Lung microvascular endothelial cell (primary cell): ENCODE results near the gene LASP1. TPM values are rescaled to one million over a fixed set of nuclear protein-coding genes. Genes with fewer than 3 reads are reported as not detected.
"Not testable (repeated sequence)": the region's sequence is repeated elsewhere in the genome, so short reads cannot be mapped to it uniquely, and the experiment has no call there.

Source experiments
- DNase-seq, 2 donors: peaks; one replicate each; pipeline versions ENCODE4 v3.0.0 to v3.0.0-alpha.2; 2010; ENCODE audit warnings: low read depth in 2 of 2
- total RNA-seq: library from RNA; depleted of rRNA; stranded (reverse); fragments of >200 nt; gene quantifications from 2 replicates; pipeline ENCODE4 v1.2.1, GENCODE V29; 2014

Gene LASP1
- total RNA-seq, 1 donor from 2014 or later = 50.8 TPM

DNA sequence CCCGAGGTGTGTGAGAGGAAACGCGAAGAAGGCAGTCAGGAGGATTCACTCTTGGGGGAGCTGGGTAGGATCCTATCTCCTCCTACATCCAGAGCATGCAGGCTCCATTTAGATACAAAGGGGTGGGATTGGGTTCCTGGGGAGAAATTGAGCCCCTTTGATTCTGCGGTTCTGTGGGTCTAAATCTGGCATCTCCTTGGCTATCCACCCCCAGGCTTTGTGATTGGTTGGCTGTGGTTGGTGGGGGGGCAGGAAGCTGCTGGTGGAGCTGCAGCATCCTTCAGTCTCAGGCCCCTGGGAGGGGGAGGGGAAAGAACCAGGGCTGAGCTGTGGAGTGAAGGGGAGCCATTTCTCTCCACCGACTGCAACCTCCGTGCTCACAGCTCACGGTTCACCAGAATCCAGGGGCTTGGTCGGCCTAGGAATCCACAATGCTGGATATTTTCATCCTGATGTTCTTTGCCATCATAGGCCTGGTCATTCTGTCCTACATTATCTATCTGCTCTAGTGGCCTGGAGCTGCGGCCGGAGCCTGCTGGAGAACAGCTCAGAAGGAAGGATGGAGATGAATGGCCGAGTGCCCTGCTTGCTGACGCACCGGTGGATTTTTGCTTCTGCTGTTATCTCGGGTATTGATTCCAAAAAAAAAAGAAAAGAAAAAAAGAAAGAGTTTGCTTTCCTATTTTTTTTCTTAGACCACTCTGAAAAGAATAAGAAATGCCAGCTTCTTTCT is 55.6 kb downstream of the LASP1 start, which contains the start of gene LASP1NB:
Gene LASP1NB (plus strand): TSS at position 352 of the 733 bp plus-strand sequence.
- DNase-seq = no peak

DNA sequence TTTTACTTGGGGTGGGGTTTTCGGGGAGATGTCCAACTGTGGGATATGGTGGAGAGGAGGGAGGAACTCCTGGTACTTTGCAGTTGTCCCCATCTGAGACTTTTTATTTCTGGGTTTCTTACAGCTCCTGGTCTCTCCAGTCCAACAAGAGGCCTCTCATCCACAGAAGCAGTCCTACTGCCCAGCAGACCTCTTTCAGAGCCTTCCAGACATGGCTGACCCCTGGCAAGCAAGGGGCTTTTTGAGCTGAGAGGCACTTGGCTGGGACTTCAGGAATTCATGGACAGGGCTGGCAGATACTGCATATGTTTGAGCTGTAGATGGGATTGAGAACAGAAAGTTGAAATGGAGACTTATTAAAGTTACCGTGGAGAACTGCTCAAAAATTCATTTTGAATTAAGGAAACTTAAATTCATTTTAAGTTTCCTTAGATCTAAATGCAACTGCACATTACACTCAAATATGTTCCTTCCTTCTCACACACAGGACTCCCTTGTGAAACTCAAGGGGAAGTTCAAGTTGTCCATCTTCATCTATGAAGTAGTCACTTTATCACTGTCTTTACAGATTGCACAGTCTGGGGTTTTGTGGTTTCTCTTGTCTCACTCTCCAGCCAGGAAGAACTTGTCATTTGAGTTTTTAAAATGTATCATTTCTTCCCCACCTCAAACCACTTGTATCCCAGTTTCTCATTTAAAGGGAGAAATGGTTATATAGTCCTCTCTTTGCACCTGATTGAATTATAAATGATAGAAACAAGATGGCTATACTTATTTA is 56.6 kb downstream of the LASP1 start:
- no peak for DNase-seq

DNA sequence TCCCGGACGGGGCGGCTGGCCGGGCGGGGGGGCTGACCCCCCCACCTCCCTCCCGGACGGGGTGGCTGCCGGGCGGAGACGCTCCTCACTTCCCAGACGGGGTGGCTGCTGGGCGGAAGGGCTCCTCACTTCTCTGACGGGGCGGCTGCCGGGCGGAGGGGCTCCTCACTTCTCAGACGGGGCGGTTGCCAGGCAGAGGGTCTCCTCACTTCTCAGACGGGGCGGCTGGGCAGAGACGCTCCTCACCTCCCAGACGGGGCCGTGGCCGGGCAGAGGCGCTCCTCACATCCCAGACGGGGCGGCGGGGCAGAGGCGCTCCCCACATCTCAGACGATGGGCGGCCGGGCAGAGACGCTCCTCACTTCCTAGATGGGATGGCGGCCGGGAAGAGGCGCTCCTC is 60.9 kb downstream of the LASP1 start:
- DNase-seq = not testable (repeated sequence)

DNA sequence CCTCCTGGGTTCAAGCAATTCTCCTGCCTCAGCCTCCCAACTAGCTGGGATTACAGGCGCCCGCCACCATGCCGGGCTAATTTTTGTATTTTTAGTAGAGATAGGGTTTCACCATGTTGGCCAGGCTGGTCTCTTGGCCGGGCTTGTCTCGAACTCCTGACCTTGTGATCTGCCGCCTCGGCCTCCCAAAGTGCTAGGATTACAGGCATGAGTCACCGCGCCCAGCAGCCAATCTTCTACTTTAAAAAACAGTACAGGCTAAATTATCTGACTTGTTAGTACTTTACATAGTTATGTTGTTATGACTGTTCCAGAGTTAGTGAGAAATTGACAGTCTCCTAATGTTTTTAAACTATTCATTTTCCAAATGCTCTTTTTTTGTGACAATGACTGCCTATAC is 64.1 kb downstream of the LASP1 start:
- not testable (repeated sequence) for DNase-seq

DNA sequence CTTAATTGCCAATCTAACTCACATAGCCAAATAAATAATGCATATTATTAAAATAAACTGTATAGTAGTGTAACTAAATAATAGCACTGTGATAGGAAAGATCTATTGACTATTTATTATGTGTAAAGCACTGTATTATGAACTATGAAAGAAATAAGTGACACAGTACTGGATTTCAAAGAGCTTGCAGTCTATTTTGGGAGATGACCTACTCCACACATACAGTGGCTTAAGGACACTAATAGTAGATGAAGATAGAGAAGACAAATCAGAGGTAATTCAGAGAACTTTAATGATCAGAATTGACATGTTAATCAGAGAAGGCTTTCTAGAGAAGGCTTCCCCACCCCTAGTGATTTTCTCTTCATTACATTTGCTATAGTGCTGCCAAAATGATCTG is 70.1 kb downstream of the LASP1 start:
- no peak for DNase-seq

DNA sequence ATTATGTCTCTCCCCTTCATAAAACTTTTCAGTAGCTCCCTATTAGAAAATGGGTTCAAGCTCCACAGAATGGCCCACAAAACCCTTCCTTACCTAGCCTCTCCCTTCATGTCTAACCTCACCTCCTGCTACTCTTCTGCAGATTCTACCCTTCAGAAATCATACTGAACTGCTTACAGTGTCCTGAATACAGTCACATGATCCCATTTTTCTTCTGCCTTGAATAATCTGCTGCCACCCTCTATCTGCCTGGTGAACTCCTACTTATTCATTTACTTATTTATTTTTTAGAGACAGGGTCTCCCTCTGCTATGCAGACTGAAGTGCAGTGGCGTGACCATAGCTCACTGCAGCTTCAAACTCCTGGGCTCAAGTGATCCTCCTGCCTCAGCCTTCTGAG is 70.5 kb downstream of the LASP1 start:
- no peak for DNase-seq

DNA sequence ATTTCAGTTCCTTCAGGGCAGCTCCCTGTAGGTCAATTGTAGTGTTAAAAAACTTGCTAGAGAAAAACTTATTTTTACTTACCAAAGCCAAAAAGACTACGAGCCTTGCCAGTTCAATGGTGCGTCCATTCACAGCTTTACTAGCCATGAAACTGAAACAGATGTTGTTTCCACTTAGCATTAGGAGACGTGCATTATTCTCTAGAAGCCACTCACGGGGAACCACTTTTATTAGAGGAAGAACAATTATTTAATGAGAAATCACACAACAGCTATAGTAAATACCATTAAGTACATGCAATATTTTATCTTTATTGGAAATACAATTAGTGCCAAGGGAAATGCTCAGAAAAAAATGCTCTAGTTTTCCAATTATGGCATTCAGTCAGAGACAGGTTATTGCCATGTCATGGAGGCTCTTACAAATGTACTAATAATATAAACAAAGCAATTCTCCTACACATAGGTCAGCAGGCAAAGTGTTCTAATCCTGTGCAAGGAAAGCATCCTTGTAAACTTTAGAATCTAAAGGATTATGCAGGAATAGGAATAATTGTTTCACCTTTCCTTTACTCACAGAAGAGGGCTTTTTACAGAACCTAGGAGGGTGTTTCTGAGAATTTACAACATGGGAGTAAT is 73.0 kb downstream of the LASP1 start:
- no peak for DNase-seq

DNA sequence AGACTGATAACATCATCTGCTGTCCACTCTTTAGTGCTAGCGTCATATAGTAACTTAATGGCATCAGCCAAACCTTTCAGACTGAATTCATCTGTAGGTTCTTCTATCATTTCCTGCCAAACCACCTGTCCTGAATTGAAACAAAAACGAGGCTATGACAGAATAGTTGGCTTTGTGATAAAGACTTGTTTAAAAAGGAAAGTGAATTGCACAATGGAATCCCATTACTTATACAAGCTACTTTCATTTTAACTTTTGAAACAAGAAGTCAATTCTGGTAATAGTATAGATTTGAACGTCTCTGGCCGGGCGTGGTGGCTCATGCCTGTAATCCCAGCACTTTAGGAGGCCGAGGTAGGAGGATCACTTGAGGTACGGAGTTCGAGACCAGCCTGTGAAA is 73.7 kb downstream of the LASP1 start:
- DNase-seq = peak in 1 of 2 donors; percentile 52

DNA sequence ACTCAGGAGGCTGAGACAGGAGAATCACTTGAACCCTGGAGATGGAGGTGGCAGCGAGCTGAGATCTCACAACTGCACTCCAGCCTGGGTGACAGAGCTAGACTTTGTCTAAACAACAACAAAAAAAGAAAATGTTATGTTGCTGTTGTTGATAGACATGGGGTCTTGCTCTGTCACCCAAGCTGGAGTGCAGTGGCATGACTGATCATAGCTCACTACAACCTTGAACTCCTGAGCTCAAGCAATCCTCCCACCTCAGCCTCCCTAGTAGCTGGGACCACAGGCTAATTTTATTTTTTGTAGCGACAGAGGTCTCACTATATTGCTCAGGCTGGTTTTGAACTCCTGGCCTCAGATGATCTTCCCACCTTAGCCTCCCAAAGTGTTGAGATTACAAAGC is 77.3 kb downstream of the LASP1 start:
- DNase-seq = no peak

DNA sequence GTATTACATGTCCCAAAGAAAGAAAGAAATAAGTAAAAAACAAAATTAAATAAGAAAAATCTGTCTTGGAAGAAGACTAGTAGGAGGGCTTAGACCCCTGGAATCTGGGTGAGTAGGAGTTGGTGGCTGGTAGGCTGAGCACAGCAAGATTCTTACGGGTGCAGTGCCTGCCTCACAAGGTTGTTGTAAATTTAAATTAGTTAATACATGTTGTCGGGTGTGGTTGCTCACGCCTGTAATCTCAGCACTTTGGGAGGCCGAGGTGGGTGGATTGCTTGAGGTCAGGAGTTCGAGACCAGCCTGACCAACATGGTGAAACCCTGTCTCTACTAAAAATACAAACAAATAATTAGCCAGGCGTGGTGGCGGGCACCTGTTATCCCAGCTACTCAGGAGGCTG is 83.9 kb downstream of the LASP1 start:
- DNase-seq = not testable (repeated sequence)

DNA sequence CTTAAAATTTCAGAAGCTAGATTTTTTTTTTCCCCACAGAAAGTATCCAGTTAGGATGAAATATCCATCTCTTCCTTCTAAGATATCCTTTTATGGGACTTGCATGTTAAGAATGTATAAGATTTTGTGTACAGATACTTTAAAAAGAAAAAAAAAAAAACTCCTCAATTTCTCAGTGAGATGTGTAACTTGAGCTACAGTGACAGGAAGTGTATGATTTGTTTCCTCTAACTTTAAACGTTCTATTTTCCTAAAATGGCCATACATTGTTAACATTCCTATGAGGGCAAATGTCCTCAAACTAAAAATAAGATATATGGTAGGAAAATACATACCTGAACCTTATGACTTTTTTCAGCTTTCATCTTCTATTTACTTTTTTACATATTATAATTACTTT is 88.5 kb downstream of the LASP1 start:
- peak; percentile 11 to 12 for DNase-seq

DNA sequence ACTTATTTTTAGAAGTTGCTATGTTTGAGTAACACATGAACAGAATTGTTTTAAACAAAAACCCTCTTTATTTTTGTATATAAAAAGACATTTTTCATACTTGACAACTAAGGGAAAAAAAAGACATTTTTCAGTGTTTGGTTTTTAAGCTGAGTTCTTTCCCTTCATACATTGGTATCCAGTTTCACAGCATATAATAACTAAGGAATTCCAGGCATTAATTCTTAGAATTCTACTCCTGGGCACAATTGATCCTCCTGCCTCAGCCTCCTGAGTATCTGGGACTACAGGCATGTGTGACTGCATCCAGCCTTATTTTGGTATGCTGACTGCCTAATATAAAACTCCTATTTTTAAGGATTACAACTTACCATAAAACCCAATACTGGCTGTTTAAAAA is 88.9 kb downstream of the LASP1 start:
- no peak for DNase-seq

DNA sequence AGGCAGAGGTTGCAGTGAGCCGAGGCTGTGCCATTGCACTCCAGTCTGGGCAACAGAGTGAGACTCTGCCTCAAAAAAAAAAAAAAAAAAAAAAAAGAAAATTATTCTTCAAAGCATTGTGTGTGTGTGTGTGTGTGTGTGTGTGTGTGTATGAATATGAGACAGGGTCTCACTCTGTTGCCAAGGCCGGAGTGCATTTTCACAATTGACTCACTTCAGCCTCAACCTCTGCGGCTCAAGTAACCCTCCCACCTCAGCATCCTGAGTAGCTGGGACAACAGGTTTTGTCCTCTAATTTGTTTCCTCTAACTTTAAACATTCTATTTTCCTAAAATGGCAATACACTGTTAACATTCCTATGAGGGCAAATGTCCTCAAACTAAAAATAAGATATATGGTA is 89.7 kb downstream of the LASP1 start:
- no peak for DNase-seq

DNA sequence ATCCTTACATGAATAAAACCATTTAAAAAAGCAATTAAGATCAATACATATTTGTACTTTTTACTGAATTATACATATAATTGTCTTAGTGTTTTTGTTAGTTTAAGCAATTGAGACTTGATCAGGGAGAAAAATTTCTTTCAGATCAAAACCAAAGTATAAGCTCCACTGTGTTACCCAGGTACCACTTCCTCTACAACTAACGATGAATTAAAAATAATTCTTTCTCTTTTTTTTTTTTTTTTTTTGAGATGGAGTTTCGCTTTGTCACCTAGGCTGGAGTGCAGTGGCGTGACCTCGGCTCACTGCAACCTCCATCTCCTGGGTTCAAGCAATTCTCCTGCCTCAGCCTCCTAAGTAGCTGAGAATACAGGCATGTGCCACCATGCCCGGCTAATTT is 90.5 kb downstream of the LASP1 start:
- DNase-seq = no peak

DNA sequence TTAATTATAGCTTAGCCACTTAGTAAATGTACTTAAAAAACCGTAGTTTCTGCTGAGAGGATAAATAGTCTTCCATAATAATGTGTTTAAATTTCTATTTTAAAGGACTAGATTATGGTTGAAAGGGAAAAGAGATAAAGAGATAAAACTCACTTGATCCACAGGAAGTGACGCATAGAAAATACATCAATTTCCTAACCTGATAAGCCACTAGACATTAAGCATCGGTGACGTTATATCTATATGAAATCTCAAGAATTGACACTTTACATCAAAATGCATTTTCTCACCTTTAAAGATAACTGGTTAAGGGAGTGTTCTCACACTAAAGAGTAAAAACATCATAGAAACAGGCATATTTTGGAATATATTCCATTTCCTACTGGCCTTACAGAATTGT is 91.6 kb downstream of the LASP1 start:
- DNase-seq = no peak

DNA sequence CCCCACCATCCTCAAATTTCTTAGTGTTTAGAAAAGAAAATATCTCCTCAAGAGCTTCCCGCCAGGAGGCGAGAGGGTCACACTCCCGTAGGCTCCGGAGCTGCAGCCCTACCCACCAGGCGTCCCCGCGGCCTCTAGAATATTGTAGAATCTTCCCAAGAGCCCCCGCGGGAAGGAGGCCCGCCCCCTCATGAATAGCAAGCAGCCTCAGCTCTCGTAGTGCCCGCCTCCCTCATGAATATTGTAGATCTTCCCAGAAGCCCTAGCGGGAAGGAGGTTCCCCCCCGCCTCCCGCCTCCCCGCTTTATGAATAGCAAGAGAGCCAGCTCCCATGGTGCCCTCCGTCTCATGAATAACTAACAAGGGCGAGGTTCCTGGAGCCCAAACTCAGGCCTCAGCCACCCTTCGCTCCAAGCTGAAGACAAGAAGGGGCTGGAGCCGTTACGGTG is 97.5 kb downstream of the LASP1 start, which contains the start of gene FBXO47:
Gene FBXO47 (minus strand): TSS at position 114 of the 449 bp plus-strand sequence. CDS start 4,378 bp downstream, outside the sequence.
- peak; percentile 84 to 85 for DNase-seq

DNA sequence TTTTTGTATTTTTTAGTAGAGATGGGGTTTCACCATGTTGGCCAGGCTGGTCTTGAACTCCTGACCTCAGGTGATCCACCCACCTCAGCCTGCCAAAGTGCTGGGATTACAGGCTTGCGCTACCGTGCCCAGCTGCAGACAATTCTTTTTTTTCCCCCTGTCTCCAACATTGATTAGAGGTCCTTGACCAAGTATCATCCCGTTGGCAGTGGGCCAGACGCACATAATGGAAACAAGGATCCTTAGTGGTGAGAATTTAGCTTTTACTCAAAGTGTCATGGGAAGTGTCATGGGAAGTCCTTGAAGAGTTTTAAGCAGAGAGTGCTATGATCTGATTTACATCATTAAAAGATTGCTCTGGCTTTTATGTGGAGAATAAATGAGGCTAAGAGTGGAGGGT is 99.4 kb downstream of the LASP1 start:
- no peak for DNase-seq

DNA sequence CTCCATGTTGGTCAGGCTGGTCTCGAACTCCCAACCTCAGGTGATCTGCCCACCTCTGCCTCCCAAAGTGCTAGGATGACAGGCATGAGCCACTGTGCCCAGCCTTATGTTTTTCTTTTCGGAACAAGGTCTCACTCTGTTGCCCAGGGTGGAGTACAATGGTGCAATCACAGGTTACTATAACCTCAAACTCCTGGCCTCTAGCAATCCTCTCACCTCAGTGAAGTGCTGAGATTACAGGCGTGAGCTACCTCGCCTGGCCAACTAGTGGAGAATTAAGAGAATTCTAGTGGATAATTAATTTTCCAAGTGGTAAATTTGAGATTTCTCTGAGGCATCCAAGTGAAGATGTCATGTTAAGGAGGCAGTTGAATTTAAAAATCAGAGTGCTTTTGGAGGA is 100.3 kb downstream of the LASP1 start:
- DNase-seq = no peak

DNA sequence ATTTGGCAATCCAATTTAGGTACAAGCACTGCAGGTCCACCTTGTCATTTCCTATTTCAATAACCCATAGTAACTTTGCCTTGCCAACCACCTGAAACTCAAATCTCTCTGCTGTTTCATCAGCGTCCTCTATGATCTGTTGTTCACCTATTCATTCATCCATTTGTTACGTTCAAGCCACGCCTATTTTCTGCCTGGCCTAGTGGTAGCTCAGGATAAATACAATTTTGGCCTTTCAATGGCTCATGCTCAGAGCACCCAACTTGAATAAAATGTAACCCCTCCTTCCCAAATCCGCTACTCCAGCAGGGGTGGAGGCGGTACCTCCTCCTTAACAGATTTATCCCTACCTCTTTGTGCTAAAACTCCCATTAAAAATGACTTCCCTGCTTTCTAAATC is 100.9 kb downstream of the LASP1 start:
- DNase-seq = no peak
